Stimulated activated naive CD8-positive, alpha-beta T cell treated with anti-CD3 and anti-CD28 coated beads, Interleukin-15, Interleukin-2, amounts not matched to agents 100 U/mL and 50 U/mL, for 24 hours (primary cell): ENCODE results near the gene MYRIP.
"Not testable (repeated sequence)": the region's sequence is repeated elsewhere in the genome, so short reads cannot be mapped to it uniquely, and the experiment has no call there.

ENCODE experiments used
- ATAC-seq: fragments of 150-1000 bp; cut with Tn5 transposase; one replicate; pipeline ENCODE4 v1.10.0; 2021
- DNase-seq: peaks from one replicate; pipeline ENCODE4 v3.0.0; 2021

Gene MYRIP

DNA sequence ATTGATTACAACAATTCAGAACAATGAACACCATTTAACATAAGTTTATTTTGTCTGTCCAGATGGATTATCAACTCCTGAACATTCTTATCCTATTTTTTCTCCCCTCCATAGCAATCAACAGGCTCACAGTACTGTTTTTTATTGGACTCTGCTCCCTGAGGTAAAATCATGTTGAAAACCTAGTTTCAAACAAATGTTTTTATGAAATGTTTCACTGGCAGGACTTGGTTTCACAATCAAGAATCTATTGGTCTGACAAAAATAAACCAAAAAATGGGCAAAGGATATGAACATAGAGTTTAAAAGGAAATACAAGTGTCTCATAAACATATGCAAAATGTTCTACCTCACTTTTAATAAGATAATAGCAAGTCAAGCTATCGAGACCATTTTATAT is 2.6 kb upstream of the MYRIP start:
- no peak for ATAC-seq
- DNase-seq = no peak

DNA sequence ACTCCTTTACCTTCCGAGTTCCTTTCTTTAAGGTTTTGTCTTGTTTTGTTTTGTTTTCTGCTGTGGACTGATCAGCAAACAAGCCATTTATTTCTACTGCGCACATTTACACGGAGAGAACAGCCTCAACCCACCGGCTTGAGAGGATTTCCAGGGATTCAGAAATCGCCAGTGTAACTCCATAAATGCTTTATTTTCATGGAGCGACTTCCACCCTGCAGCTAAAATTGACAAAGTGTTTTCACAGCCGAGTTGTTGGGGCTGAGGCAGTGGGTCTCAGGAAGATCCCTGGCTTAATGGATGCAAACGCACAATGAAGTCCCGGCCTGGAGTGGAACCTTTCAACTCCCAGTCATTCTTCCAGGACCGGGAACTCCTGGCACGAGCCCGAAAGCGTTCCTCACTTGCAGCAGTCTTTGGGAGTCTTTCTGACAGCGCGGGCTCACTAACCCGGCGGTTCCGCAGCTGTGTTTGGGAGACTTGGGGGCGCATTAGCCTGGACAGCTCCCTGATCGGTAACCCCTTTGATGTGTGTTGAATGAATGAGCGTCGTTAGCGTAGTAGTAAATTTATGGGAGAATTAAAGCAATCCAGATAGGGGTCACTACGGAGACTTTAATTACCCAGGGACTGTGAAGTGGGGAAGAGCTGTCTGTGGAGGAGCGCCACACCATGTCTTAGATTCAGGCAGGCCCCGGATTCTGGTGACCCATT is 785 bp upstream of the MYRIP start:
- ATAC-seq (no peak), DNase-seq (no peak)

DNA sequence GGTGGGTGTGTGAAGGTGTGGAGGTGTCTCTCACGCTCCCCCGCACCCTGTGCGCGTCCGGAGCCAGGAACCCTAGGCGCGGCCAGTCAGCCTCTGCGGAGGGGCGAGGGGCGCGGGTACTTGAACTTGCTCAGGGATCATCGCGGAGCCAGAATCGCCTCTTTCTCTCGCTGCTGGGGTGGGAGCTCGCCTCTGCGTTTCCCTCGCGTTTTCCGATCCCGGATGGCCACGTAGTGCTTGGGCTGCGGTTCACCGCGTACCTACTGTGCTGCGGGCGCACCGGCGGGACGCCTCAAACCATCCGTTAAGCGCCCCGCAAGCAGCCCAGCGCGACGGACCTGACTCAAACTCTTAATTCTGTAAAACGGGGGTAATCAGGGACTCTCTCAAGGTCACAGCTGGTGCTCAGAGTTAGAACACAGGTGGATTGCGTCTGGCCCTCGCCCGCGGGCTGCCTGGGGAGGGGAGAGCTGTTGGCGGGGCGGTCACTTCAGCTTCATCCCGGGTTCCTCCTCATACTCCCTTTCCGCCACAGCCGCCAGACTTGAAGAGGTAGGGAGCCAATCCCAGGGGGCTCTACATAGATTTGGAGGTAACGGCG is 686 bp downstream of the MYRIP start:
- ATAC-seq = no peak
- DNase-seq = no peak

DNA sequence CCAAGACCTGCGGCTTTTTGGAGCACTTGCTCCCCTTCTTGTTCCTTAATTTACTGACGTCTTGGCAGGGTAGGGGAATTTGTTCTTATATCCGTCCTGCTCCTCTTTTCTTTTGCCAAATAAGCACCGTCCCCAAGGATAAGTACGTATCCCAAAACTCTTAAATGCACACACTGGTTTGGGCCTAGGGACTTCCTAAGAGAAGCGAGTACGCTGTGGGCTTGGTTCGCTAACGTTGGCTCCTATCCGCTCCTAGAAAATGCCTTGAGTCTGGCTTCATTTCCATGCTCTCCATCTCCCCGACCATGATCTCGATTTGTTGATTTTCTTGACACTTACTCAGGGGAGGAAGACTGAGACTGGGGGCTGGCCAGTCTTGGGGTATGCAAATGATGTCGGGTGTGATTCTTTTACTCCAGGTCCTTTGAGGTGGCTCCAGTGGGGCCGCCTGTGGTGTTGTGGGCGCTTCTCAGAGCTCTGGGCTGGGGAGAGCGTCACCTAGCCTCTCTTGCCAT is 1.3 kb downstream of the MYRIP start:
- DNase-seq (peak; percentile 4), ATAC-seq (no peak)

DNA sequence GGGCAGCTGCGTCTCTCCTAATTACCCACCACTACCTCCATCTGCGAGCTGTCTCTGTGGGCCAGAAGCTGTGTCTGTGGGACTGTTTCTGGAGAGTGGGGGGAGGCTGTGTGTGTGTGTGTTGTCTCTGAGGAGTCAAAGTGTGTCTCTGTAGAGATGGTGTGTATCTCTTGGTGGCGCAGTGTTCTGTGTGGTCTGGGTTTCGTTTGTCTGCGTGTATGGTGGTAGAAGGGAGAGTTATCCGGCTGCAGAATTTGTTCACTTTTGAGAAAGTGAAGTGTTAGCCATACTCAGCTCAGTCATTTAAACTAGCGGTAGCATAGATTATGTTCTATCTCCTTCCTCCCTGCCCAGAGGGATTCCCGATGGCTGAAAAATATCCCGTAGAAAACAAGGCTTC is 2.2 kb downstream of the MYRIP start:
- DNase-seq (no peak), ATAC-seq (no peak)

DNA sequence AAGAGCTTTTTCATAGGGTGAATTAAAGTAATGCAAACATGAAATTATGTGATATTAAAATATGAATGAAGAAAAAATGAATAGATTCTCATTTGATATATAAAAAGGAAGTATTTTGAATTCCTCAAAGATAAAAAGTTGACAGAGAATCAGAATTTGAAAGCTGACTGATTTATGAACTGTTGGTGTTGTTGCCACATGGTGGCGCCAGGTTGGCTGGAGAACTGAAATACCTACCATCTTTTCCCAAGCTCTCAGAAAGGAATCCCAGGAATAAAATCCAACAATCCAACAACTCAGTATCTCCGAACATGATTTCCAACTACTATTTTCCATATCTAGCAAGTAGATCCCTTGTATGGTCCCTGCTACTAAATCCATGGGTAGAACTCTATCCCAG is 3.1 kb downstream of the MYRIP start:
- ATAC-seq = no peak

DNA sequence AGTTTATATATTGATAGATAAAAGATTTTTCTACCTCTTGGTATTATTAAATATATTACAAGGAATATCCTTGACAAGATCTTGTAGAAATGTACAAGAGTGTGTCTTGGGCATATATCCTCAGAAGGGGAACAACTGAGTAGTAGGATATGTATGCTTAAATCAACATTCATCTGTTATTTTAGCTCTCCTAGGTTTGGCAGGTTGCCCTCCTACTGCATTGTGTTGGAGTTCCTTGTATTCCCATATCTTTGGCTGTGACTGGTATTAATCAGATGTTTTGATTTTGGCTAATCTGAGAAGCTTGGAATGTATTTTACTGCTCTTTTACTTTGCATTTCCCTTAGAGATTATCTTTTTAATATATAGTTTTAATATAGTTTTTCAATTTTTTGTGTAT is 4.6 kb downstream of the MYRIP start:
- ATAC-seq (no peak), DNase-seq (no peak)

More for the DNA sequence above, 3.1 kb downstream of the MYRIP start:
- no peak for DNase-seq

DNA sequence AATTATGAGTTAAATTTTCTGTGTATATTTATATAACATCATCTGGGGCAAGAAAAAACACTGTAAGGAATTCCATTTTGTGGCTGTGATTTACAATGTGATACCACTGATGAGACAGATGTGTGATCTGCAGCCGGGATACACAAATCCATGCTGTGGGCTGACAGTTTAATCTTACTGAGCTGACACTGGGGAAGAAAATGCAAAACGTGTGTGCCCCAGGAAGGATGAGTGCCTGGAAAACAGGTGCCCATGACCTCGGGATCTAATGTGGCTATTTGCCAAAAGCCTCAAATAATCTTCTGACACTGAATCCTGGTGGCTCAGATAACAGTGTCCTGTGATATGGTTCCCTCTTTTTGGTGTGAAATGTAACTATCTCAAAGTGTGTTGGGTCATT is 10.5 kb downstream of the MYRIP start:
- DNase-seq (no peak), ATAC-seq (no peak)

DNA sequence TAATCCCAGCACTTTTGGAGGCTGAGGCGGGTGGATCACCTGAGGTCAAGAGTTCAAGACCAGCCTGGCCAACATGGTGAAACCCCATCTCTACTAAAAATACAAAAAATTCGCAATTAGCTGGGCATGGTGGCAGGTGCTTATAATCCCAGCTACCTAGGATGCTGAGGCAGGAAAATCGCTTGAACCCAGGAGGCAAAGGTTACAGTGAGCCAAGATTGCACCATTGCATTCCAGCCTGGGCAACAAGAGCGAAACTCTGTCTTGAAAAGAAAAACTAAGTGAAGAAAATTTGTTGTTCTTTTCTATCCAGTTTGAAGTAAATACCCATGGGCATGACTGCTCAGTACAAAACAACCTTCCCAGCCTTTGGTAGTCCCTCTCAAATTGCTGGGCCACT is 24.4 kb downstream of the MYRIP start:
- not testable (repeated sequence) for ATAC-seq, DNase-seq

DNA sequence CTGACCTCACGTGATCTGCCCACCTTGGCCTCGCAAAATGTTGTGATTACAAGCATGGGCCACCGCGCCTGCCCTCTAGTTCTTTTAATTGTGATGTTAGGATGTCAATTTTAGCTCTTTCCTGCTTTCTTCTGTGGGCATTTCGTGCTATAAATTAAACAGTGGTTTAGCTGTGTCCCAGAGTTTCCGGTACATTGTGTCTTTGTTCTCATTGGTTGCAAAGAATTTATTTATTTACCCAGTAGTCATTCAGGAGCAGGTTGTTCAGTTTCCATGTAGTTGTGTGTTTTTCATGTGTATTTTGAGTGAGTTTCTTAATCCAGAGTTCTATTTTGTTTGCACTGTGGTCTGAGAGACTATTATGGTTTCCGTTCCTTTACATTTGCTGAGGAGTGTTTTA is 30.1 kb downstream of the MYRIP start:
- no peak for ATAC-seq
- no peak for DNase-seq

DNA sequence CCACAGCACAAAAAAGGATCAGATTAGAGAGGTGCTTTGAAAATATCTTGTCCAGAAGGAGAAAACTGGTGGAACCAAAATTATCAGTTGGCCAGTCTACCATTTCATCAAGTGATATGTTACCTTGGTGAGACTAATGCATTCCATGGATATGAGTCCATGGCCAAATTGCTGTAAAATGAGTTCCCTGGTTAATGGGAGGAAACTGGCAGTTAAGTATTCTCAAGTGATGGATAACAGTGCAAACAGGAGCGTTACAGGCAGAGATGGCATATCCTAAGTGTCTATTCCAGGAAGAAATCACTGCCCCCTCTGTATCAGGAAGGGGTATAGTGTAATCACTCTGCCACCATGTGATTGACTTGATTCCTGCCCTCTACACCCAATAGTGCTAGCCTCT is 34.0 kb downstream of the MYRIP start:
- no peak for ATAC-seq

DNA sequence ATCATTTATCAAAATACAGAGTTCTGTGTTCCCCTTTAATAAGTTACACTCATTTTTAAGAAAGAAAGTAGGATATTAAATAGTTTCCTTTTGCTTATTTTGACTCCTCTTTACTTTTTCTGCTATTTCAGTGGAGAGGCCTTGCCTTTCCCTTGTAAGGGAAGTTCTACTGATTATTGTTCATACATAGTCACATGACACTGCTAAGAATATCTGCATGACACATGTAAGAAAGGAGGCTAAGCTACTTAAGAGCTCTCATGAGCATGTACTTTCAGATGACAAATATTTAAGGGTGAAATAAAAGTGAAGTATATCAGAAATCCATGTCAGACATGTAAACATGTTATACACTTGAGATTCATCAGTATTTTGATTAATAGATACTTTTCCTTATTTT is 39.0 kb downstream of the MYRIP start:
- no peak for DNase-seq
- no peak for ATAC-seq

More for the DNA sequence above, 34.0 kb downstream of the MYRIP start:
- no peak for DNase-seq

DNA sequence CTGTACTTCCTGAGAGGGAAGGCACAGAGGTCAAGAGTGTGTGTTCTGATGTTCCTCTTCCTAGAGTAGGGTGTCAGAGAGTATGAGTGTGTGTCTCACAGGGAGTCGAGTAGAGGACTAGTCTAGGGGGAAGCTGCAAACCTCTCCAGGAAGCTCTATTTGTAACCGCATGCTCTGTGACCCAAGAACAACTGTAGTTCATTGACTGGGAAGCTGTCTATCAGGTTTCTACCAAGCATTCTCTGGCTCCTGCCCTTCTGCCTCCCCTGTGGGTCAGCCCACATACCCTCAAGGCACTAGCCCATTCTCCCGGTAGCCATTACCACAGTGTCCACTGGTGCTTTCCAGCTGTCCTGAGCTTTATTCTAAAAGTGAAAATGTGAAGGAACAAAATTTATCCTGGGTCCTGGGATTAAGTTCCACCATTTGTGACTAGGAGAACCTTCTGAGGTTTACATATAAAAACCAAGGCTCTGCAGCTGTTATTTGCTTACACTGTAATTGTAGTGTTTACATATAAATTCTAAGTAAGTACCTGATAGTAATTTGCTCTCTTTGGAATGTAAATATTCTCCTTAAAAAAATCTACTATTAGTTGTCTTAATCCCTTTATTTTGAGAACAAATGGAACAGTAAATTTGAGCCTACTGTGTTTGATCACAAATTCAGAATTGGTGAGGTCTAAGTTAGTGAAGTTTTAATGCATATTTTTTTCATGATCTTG is 40.7 kb downstream of the MYRIP start:
- DNase-seq = no peak

DNA sequence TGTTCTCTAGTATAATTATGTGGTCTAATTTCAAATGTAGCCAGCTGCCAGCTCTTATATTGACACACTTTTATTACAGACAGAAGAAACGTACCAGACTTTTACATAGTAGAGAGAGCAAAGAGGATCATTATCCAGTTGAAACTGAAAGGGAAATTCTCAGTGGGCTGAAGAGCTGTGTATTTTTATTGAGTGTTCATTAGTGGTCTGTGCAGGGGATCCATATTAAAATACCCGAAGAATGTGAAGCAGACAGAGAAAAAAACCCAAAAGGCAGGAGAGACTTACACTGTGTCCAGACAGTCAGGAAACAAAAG is 41.3 kb downstream of the MYRIP start:
- ATAC-seq = no peak
- DNase-seq = no peak

More for the DNA sequence above, 40.7 kb downstream of the MYRIP start:
- no peak for ATAC-seq

DNA sequence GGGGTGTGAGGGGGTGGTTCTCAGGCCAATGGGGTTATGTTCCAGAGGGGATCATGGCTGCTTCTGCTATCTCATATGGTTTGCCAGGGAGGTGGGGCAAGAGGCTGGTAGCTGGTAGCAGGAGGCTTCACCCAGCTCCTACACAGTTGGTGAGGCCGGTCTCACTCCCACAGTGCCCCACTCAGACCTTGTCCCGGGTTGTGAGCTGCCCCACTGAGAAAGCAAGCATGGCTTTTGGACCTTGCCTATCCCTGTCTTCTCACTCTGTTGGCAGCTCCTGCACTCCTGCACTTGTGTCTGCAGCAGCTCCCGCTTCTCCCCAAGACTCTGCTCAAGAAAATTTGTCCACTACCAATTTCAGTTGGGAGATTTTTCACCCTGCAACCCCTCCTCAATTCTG is 46.1 kb downstream of the MYRIP start:
- DNase-seq (no peak), ATAC-seq (no peak)

DNA sequence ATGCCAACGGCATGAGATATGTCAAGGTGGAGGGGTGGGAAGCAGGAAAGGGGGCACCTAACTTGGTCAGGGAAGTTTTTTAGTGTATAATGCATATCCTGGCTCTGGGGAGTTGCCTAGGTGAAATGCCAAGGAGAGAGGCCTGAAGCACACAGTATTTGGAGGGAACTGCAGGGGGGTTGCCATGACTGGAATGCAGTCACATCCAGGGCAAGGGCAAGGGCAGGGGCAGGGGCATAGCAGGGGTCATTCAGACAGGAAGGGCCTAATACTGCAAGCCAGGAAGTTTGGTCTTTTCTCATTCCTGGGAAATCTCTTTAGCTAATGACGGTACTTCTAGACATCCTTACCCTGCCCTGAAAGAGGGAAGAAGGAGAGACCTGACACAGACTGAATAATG is 60.5 kb downstream of the MYRIP start:
- DNase-seq = no peak
- no peak for ATAC-seq

DNA sequence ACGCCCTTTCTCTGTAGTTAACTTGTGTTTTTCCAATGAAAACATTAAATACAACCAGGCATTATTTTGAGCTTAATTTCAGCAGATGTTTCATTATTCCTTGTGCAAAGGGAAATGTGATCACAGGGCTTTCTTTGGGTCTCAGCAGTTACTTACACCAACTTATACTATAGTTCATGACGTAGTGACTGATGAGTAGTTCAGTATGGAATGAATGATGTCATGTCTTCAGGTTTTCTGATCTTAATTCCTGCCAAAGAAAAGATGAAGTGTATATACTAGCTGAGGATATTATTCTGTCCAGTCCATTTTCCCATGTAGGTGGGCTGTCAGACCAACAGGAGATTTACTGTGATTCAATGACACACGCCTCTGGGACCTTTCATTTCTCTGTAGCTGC is 61.3 kb downstream of the MYRIP start:
- no peak for ATAC-seq

DNA sequence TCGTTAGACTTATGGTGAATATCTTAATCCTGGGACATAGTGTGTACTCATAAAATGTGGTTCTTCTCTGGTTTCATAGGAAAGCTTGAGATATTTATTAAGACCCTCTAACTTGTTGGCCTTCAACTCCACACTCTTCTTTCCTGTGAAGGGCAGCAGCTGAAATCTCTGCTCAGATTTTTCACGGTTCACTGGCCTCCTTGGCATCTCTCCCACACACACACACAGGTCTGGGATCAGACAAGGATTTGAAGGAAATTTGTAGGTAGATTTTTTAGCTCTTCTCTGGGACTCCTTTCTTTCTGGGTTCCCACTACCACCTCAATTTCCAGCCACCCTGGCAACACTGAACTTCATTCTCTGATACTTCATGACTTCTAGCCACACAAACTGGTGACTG is 70.2 kb downstream of the MYRIP start:
- DNase-seq = no peak

More for the DNA sequence above, 61.3 kb downstream of the MYRIP start:
- no peak for DNase-seq

DNA sequence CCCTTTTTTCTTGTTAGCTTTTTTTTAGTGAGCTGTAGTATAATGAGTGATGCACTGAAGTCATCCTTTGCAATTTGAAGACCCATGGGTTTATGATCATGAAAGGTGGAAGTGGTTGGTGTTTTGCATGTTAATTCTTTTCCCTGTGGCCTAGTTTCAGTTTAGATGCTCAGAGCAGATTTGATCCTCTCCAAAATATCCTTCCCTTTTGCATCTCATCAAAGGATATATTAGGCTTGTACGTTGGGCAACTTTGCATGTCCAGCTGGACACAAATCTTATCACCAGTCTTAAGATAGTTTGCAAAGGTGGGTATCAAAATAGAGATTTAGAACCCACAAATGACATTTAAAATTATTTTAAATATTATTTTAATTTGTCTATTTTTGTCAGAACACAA is 72.7 kb downstream of the MYRIP start:
- ATAC-seq (no peak), DNase-seq (no peak)

More for the DNA sequence above, 70.2 kb downstream of the MYRIP start:
- no peak for ATAC-seq

DNA sequence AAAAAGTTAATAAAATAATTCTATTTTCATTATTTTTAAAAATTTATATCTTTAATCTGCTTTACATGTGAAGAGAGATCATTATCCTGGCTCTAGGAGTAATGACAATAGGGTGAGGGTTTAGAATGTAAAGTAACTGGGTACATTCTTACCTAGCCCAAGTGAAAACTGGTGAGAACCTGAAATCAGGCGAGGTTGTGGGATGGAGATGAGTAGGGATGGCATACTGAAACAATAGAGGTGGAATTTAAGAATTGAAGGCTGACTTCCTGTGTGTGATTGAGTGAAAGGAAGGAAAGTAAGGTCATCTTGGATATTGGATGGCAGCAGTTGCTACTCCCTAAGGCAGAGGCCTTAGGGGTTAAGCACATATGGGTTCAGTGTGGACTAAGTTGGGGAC is 82.7 kb downstream of the MYRIP start:
- DNase-seq (no peak), ATAC-seq (no peak)

DNA sequence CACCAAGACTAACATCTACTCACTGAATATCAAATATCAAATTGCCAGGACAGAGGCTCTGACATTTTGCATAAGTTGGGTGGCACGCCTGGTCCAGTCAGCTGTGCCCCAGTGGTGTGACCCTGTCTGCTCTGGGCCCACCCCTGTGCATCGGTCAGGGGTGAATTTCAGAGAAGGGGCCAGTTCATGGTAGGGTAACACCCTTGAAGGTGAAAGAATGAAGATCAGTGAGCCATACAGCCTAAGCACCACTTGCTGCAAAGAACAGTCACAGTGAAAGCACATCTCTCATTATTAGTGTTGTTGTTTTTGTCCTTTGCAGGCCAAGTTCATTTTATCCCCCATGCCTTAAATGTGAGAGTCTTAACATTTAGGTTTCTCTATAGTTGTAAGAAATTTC is 86.8 kb downstream of the MYRIP start:
- DNase-seq (no peak), ATAC-seq (no peak)

DNA sequence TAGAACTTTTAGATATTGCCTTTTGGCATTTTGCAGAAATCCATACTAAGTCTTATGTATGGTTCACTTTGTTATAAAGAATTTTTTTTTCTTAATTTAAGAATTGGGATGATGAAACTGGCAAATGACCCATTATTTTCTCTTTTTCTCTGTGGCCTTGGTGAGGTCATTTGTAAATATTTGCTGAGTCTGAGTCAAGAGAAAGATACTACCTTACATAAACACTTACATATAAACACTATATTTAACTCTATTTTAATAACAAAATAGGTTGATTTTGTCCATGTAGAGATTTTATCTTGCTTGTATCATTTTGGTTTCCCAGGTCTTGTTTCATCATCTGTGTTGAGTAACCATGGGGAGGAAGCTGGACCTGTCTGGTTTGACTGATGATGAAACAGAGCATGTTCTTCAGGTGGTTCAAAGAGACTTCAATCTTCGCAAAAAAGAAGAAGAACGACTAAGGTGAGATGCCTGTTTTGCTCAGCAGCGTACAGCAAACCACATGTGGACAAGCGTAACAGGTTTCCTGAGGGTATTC is 91.1 kb downstream of the MYRIP start:
- no peak for DNase-seq
- no peak for ATAC-seq

DNA sequence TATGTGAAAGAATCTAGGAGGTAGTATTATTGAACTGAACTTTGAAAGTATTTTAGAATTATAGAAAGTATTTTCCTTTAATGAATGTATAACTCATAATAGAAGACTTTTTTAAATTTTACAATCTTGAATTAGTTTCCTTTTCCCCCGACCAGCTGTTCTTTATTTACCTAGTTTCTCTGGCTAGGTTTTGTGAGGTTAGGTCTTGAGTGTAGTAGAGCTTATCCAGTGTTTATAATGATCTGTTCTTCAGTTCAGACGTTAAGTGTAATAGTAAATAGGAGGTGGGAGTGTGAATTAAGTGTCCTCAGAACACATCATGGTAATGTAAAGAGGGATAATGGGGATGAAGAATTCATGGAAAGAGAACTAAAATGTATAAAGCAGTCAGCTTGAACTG is 93.8 kb downstream of the MYRIP start:
- ATAC-seq (no peak), DNase-seq (no peak)
